HCT116 (cell line): ENCODE measurements around the gene GPR151. TPM values are rescaled to one million over a fixed set of nuclear protein-coding genes. Genes with fewer than 3 reads are reported as not detected.

Experiments used
- ATAC-seq: fragments of 200-7000 bp; cut with Tn5 transposase; 2 replicates; pipeline ENCODE4 v1.9.1; 2020; ENCODE audit warnings: mild to moderate bottlenecking, moderate library complexity
- BruUV-seq: library from RNA; stranded (reverse); fragments of 400-500 nt; replicated peaks from 2 replicates; lab custom pipeline; 2021; lab: Mats Ljungman, UMichigan
- CTCF ChIA-PET: fragments of 300-600 bp; sonication (Branson Sonifier 250); formaldehyde crosslinking; loops from one replicate; lab custom pipeline; 2021; ENCODE audit warnings: antibody characterized with exemption; lab: Charles Lee
- POLR2A ChIA-PET: fragments of 300-600, 350-600 bp; sonication (Branson Sonifier 250); formaldehyde crosslinking; loops from one replicate; lab custom pipeline; 2021; ENCODE audit warnings: antibody characterized with exemption; lab: Charles Lee
- RAD21 ChIA-PET, 2 experiments: fragments of 300-600 bp; sonication (Branson Sonifier 250); formaldehyde crosslinking; loops; one replicate each; lab custom pipeline; 2023; ENCODE audit warnings: low total read pairs in 2 of 2; ENCODE audit not compliant: uncharacterized antibody in 2 of 2, unreplicated experiment in 2 of 2, low non-redundant PET in 1 of 2; lab: Charles Lee
- DNase-seq: peaks from one replicate; pipeline ENCODE4 v3.0.0-alpha.2; 2010; ENCODE audit warnings: low read depth, low spot score
- H2AFZ ChIP-seq: fragments of 200-600 bp; shearing (Covaris generic), sonication (generic); 2 replicates; pipeline ENCODE4 v1.6.1; 2017; ENCODE audit warnings: low read depth, mixed run types, mixed read lengths, antibody characterized with exemption, low read length; ENCODE audit not compliant: poor library complexity, severe bottlenecking
- H3K27ac ChIP-seq: 2 replicates; pipeline ENCODE4 v1.5.1; 2012; ENCODE audit warnings: low read depth, low read length
- H3K27me3 ChIP-seq: fragments of 200-600 bp; sonication (generic); 2 replicates; pipeline ENCODE4 v1.6.1; 2016; ENCODE audit warnings: mixed run types, low read length, mixed read lengths; ENCODE audit not compliant: insufficient read depth
- H3K36me3 ChIP-seq, 2 experiments: fragments of 200-500 bp in 1 of 2; fragments of 200-600 bp in 1 of 2; sonication (Bioruptor generic) in 1 of 2; sonication (generic) in 1 of 2; 2 replicates each; pipeline versions ENCODE4 v1.5.1 to v1.6.1; 2014 to 2016; ENCODE audit warnings: low read length in 2 of 2, inconsistent platforms in 1 of 2, mixed read lengths in 1 of 2, mixed run types in 1 of 2; ENCODE audit not compliant: insufficient read depth in 2 of 2, control insufficient read depth in 1 of 2
- H3K4me1 ChIP-seq, 2 experiments: fragments of 200-600 bp in 1 of 2; sonication (generic) in 1 of 2; 2 replicates each; pipeline versions ENCODE4 v1.5.1 to v1.6.1; 2012 to 2017; ENCODE audit warnings: low read length in 2 of 2, inconsistent platforms in 1 of 2, mild to moderate bottlenecking in 1 of 2, mixed read lengths in 1 of 2, mixed run types in 1 of 2, moderate library complexity in 1 of 2; ENCODE audit not compliant: insufficient read depth in 2 of 2, control insufficient read depth in 1 of 2
- H3K4me2 ChIP-seq: fragments of 200-600 bp; sonication (generic); 2 replicates; pipeline ENCODE4 v1.6.1; 2017; ENCODE audit warnings: mixed run types, low read length, mixed read lengths
- H3K4me3 ChIP-seq, 2 experiments: fragments of 200-600 bp in 1 of 2; sonication (generic) in 1 of 2; replicated peaks in 1 of 2; 2 replicates each; pipeline ENCODE4 v1.5.1; 2011 to 2016; ENCODE audit warnings: low read length in 2 of 2, control low read depth in 1 of 2, low read depth in 1 of 2, mild to moderate bottlenecking in 1 of 2, mixed read lengths in 1 of 2, mixed run types in 1 of 2
- H3K79me2 ChIP-seq: fragments of 200-600 bp; sonication (generic); 2 replicates; pipeline ENCODE4 v1.6.1; 2017; ENCODE audit warnings: mild to moderate bottlenecking, mixed run types, low read length, moderate library complexity, mixed read lengths; ENCODE audit not compliant: insufficient read depth
- H3K9ac ChIP-seq: fragments of 200-600 bp; sonication (generic); 2 replicates; pipeline ENCODE4 v1.6.1; 2016; ENCODE audit warnings: low read length, mixed read lengths
- H3K9me2 ChIP-seq: fragments of 200-600 bp; sonication (generic), shearing (Covaris generic); 2 replicates; pipeline ENCODE4 v1.6.1; 2017; ENCODE audit warnings: mixed run types, mild to moderate bottlenecking, moderate library complexity; ENCODE audit not compliant: insufficient read depth
- H3K9me3 ChIP-seq, 2 experiments: fragments of 200-500 bp in 1 of 2; fragments of 200-600 bp in 1 of 2; sonication (Bioruptor generic) in 1 of 2; sonication (generic) in 1 of 2; 2 replicates each; pipeline ENCODE4 v1.6.1; 2014 to 2017; ENCODE audit warnings: low read length in 2 of 2, mixed read lengths in 2 of 2, inconsistent platforms in 1 of 2, low read depth in 1 of 2, mild to moderate bottlenecking in 1 of 2, mixed run types in 1 of 2, moderate library complexity in 1 of 2; ENCODE audit not compliant: control insufficient read depth in 1 of 2, insufficient read depth in 1 of 2
- H4K20me1 ChIP-seq: fragments of 200-600 bp; sonication (generic), shearing (Covaris generic); 2 replicates; pipeline ENCODE4 v1.6.1; 2017; ENCODE audit warnings: mixed run types, mild to moderate bottlenecking, moderate library complexity; ENCODE audit not compliant: insufficient read depth
- CEBPB ChIP-seq: IDR thresholded peaks from 2 replicates; pipeline ENCODE4 v1.6.1; 2012; ENCODE audit warnings: low read depth
- ELF1 ChIP-seq: IDR thresholded peaks from 2 replicates; pipeline ENCODE4 v1.6.1; 2012; ENCODE audit warnings: low read depth, borderline replicate concordance
- EZH2 ChIP-seq: fragments of 200-600 bp; sonication (generic); IDR thresholded peaks from 2 replicates; pipeline ENCODE4 v1.6.1; 2017; ENCODE audit warnings: antibody characterized with exemption, mixed run types
- EZH2phosphoT487 ChIP-seq: fragments of 200-600 bp; IDR thresholded peaks from 2 replicates; pipeline ENCODE4 v1.6.1; 2018; ENCODE audit warnings: antibody characterized with exemption, borderline replicate concordance
- JUND ChIP-seq: IDR thresholded peaks from 2 replicates; pipeline ENCODE4 v1.6.1; 2012
- POLR2A ChIP-seq: IDR thresholded peaks from 2 replicates; pipeline ENCODE4 v1.7.0; 2011; ENCODE audit warnings: borderline replicate concordance; ENCODE audit not compliant: insufficient read depth, insufficient read length; ENCODE audit errors: extremely low read depth
- POLR2AphosphoS5 ChIP-seq: IDR thresholded peaks from 2 replicates; pipeline ENCODE4 v1.6.1; 2011; ENCODE audit warnings: mild to moderate bottlenecking, low read depth, low read length, moderate library complexity
- RAD21 ChIP-seq: IDR thresholded peaks from 2 replicates; pipeline ENCODE4 v1.6.1; 2012; ENCODE audit warnings: low read depth, mild to moderate bottlenecking
- SRF ChIP-seq: IDR thresholded peaks from 2 replicates; pipeline ENCODE4 v1.6.1; 2012; ENCODE audit warnings: low read depth
- YY1 ChIP-seq: IDR thresholded peaks from 2 replicates; pipeline ENCODE4 v1.6.1; 2011; ENCODE audit warnings: low read length, low read depth, moderate library complexity, mild to moderate bottlenecking; ENCODE audit not compliant: insufficient replicate concordance; ENCODE audit errors: extremely low read depth
- ZNF274 ChIP-seq: fragments of 200-500 bp; sonication (Bioruptor generic); IDR thresholded peaks from 2 replicates; pipeline ENCODE4 v1.6.1; 2014; ENCODE audit warnings: mild to moderate bottlenecking, low read depth, low read length, inconsistent platforms
- intact Hi-C: fragments of 100-400 bp; cut with micrococcal nuclease; formaldehyde crosslinking; loops from 2 replicates; pipeline ENCODE4 v1.10.0; 2022
- total RNA-seq: library from RNA; stranded (reverse); gene quantifications from one replicate; pipeline ENCODE4 v1.2.1, GENCODE V29; 2021; ENCODE audit not compliant: unreplicated experiment
- TF ChIP-seq, protein P1 (sequence below): IDR thresholded peaks from 2 replicates; pipeline ENCODE4 v1.6.1; 2012; ENCODE audit warnings: low read depth
- TF ChIP-seq, protein P2 (sequence below), 3 experiments: fragments of 200-600 bp in 1 of 3; sonication (generic) in 1 of 3; IDR thresholded peaks in 2 of 3; conservative IDR thresholded peaks in 1 of 3; 2 replicates each; pipeline ENCODE4 v1.5.1; 2012 to 2017; ENCODE audit warnings: low read depth in 2 of 3, low read length in 2 of 3, antibody characterized with exemption in 1 of 3, borderline replicate concordance in 1 of 3, control low read depth in 1 of 3, mild to moderate bottlenecking in 1 of 3, mixed read lengths in 1 of 3, mixed run types in 1 of 3, moderate library complexity in 1 of 3; ENCODE audit not compliant: insufficient read depth in 1 of 3

Gene GPR151
- total RNA-seq, 1 experiment from 2014 or later, result not detected

DNA sequence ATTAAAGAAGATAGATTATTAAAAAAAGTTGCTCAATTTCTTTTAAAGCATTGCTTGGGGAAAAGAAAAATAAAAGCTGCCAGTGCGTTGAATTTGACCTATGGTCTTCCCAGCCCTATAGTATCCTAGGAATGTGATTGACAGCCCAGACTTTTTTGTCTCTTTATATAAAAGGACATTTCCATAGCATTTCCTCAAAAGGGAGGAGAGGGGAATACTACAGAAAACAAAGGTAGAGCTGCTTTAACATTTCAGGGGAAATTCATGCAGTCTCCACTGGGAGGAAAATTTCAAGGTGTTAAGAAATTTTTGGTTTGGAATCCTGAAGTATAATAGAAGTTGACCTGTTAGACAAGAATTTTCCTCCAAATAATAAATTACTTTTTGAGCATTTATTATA lies 17.9 kb upstream of the GPR151 start:
- BruUV-seq, result no TSS peak
- Histone ChIP-seq H3K27ac (no peak overlapping the region), H3K27me3 (no peaks in the 10 kb centered on the region), H3K9me2 (no peaks in the 10 kb centered on the region), H3K9me3 (no peaks in the 10 kb centered on the region), H3K79me2 (no peaks in the 10 kb centered on the region), H3K4me1 (peaks cover 0 to 3% of the 10 kb centered on the region in 2 experiments; a peak in 2 of 4 replicates), H4K20me1 (no peaks in the 10 kb centered on the region), H3K9ac (no peak overlapping the region), H3K36me3 (no peaks in the 10 kb centered on the region), H3K4me3 (no peak overlapping the region), H3K4me2 (no peak overlapping the region), H2AFZ (peak overlapping the region; percentile 99)
- ChIA-PET POLR2A (no interaction called here), RAD21 (interaction anchor here (0.7 to 1.5 kb wide), 4 partner anchors 432 to 836 kb away, joined by 3 to 9 read pairs (median 5); no protein-coding TSS in a partner anchor), CTCF (interaction anchor here (0.6 to 5.6 kb wide), 21 partner anchors 9 to 1045 kb away, joined by 3 to 78 read pairs (median 4); partner anchors contain the start of gene GPR151)
- TF ChIP-seq ZNF274, result no peak
- TF ChIP-seq ELF1, result no peak
- DNase-seq (no peak), ATAC-seq (no peak)
- intact Hi-C loops, result loop anchor here (1.0 to 5.0 kb wide), 4 partner anchors 432 to 1043 kb away; no protein-coding TSS in a partner anchor

DNA sequence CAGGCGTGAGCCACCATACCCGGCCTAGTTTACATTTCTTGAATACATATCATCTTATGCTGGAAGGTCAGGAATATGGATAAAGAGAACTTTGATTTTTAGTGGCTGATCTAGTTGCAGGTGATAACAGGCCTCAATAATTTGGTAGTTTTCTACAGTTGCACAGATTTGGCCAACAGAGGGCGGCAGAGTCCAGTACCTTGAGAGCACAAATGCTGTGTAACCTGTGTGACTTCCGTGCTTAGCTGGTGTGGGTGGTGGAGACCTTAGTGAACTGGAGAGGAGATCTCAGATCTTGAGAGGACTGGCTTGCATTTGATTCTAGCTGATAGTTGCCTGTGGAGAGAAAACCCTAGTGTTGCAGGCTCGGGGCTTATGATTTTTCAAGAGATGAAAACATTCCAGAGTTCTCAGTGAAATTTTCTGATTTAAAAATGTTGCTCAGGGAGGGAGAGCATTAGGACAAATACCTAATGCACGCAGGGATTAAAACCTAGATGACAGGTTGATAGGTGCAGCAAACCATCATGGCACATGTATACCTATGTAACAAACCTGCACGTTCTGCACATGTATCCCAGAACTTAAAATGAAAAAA lies 17.4 kb upstream of the GPR151 start:
- intact Hi-C loops, result loop anchor here (1.0 to 5.0 kb wide), 4 partner anchors 433 to 1044 kb away; no protein-coding TSS in a partner anchor
- BruUV-seq, result no TSS peak
- H3K36me3 ChIP-seq, result no peaks in the 10 kb centered on the region
- POLR2A ChIA-PET, result no interaction called here
- peaks cover 0 to 3% of the 10 kb centered on the region in 2 experiments; a peak in 2 of 4 replicates for H3K4me1 ChIP-seq
- no peaks in the 10 kb centered on the region for H3K27me3 ChIP-seq
- DNase-seq, result peak; percentile 73
- no peaks in the 10 kb centered on the region for H3K9me3 ChIP-seq
- no peaks in the 10 kb centered on the region for H4K20me1 ChIP-seq
- CTCF ChIA-PET, result interaction anchor here (0.6 to 5.6 kb wide), 21 partner anchors 9 to 1045 kb away, joined by 3 to 78 read pairs (median 4); partner anchors contain the start of gene GPR151
- no peak overlapping the region for H3K27ac ChIP-seq
- no peaks in the 10 kb centered on the region for H3K79me2 ChIP-seq
- H3K4me2 ChIP-seq, result peak overlapping the region; percentile 31; the same call in 1 of the 2 replicates
- no peak overlapping the region for H3K4me3 ChIP-seq
- peak overlapping the region; percentile 99 for H2AFZ ChIP-seq
- peak; percentile 97 for ATAC-seq
- TF ChIP-seq RAD21 (peak; percentile 91), JUND (no peak), EZH2phosphoT487 (no peak), YY1 (peak; percentile 62), POLR2AphosphoS5 (no peak), SRF (no peak), EZH2 (no peak), CEBPB (no peak), POLR2A (no peak), ELF1 (0 out of 2 replicates have a peak, but pooled peaks have one; percentile 16)
- TF ChIP-seq, protein P1, sequence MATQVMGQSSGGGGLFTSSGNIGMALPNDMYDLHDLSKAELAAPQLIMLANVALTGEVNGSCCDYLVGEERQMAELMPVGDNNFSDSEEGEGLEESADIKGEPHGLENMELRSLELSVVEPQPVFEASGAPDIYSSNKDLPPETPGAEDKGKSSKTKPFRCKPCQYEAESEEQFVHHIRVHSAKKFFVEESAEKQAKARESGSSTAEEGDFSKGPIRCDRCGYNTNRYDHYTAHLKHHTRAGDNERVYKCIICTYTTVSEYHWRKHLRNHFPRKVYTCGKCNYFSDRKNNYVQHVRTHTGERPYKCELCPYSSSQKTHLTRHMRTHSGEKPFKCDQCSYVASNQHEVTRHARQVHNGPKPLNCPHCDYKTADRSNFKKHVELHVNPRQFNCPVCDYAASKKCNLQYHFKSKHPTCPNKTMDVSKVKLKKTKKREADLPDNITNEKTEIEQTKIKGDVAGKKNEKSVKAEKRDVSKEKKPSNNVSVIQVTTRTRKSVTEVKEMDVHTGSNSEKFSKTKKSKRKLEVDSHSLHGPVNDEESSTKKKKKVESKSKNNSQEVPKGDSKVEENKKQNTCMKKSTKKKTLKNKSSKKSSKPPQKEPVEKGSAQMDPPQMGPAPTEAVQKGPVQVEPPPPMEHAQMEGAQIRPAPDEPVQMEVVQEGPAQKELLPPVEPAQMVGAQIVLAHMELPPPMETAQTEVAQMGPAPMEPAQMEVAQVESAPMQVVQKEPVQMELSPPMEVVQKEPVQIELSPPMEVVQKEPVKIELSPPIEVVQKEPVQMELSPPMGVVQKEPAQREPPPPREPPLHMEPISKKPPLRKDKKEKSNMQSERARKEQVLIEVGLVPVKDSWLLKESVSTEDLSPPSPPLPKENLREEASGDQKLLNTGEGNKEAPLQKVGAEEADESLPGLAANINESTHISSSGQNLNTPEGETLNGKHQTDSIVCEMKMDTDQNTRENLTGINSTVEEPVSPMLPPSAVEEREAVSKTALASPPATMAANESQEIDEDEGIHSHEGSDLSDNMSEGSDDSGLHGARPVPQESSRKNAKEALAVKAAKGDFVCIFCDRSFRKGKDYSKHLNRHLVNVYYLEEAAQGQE, result no peak
- TF ChIP-seq, protein P2, sequence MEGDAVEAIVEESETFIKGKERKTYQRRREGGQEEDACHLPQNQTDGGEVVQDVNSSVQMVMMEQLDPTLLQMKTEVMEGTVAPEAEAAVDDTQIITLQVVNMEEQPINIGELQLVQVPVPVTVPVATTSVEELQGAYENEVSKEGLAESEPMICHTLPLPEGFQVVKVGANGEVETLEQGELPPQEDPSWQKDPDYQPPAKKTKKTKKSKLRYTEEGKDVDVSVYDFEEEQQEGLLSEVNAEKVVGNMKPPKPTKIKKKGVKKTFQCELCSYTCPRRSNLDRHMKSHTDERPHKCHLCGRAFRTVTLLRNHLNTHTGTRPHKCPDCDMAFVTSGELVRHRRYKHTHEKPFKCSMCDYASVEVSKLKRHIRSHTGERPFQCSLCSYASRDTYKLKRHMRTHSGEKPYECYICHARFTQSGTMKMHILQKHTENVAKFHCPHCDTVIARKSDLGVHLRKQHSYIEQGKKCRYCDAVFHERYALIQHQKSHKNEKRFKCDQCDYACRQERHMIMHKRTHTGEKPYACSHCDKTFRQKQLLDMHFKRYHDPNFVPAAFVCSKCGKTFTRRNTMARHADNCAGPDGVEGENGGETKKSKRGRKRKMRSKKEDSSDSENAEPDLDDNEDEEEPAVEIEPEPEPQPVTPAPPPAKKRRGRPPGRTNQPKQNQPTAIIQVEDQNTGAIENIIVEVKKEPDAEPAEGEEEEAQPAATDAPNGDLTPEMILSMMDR (IDR thresholded peaks at IDR 0.05 in 2 of 3, conservative IDR thresholded peaks at IDR 0.05 in 1 of 3; ENCODE audit: borderline replicate concordance in 1 of 3, insufficient read depth in 1 of 3, low read depth in 2 of 3, low read length in 2 of 3), result peak; percentile 70 to 88 (median 77)
- no peaks in the 10 kb centered on the region for H3K9me2 ChIP-seq
- RAD21 ChIA-PET, result interaction anchor here (0.7 to 1.5 kb wide), 4 partner anchors 433 to 836 kb away, joined by 3 to 9 read pairs (median 5); no protein-coding TSS in a partner anchor
- no peak overlapping the region for H3K9ac ChIP-seq
